HepG2 (cell line): ENCODE results near the gene HOXA11. TPM values are rescaled to one million over a fixed set of nuclear protein-coding genes. Genes with fewer than 3 reads are reported as not detected.

ENCODE experiments used
- ARID5B ChIP-seq: IDR thresholded peaks from 2 replicates; pipeline ENCODE4 v1.4.0; 2020; ENCODE audit warnings: mild to moderate bottlenecking, missing genetic modification reagents
- ELF1 ChIP-seq: sonication (generic); formaldehyde crosslinking; IDR thresholded peaks from 2 replicates; pipeline ENCODE4 v1.4.0; 2020; ENCODE audit warnings: missing genetic modification reagents
- FOSL2 ChIP-seq: sonication (generic); formaldehyde crosslinking; IDR thresholded peaks from 2 replicates; pipeline ENCODE4 v1.4.0; 2020; ENCODE audit warnings: missing genetic modification reagents
- KAT7 ChIP-seq: IDR thresholded peaks from 2 replicates; pipeline ENCODE4 v1.6.1; 2018; ENCODE audit warnings: borderline replicate concordance, missing compliant biosample characterization
- KMT2B ChIP-seq: IDR thresholded peaks from 2 replicates; pipeline ENCODE4 v1.6.1; 2016; ENCODE audit warnings: missing genetic modification reagents, missing compliant biosample characterization
- NFKBIZ ChIP-seq: IDR thresholded peaks from 2 replicates; pipeline ENCODE4 v1.6.1; 2018; ENCODE audit warnings: missing genetic modification reagents, missing compliant biosample characterization
- RBFOX2 ChIP-seq: fragments of 200-400 bp; formaldehyde crosslinking; IDR thresholded peaks from 2 replicates; pipeline ENCODE4 v1.6.1; 2017; ENCODE audit warnings: low read depth, mild to moderate bottlenecking, low read length
- SIX4 ChIP-seq: sonication (generic); formaldehyde crosslinking; IDR thresholded peaks from 2 replicates; pipeline ENCODE4 v1.4.0; 2020; ENCODE audit warnings: missing genetic modification reagents
- ZBTB1 ChIP-seq: sonication (generic); formaldehyde crosslinking; IDR thresholded peaks from 2 replicates; pipeline ENCODE4 v1.4.0; 2020; ENCODE audit warnings: missing genetic modification reagents, borderline replicate concordance
- ZFP41 ChIP-seq: sonication (generic); formaldehyde crosslinking; IDR thresholded peaks from 2 replicates; pipeline ENCODE4 v1.4.0; 2020; ENCODE audit warnings: mild to moderate bottlenecking, missing genetic modification reagents, borderline replicate concordance
- ZFYVE20 ChIP-seq: sonication (generic); formaldehyde crosslinking; IDR thresholded peaks from 2 replicates; pipeline ENCODE4 v1.8.0; 2023; ENCODE audit warnings: low read depth, mild to moderate bottlenecking, moderate library complexity, missing genetic modification reagents, borderline replicate concordance
- ZNF30 ChIP-seq: sonication (generic); formaldehyde crosslinking; IDR thresholded peaks from 2 replicates; pipeline ENCODE4 v1.5.0; 2020; ENCODE audit warnings: mild to moderate bottlenecking, missing genetic modification reagents
- ZNF33B ChIP-seq: sonication (generic); formaldehyde crosslinking; IDR thresholded peaks from 2 replicates; pipeline ENCODE4 v1.5.1; 2020; ENCODE audit warnings: mild to moderate bottlenecking, missing genetic modification reagents
- ZNF646 ChIP-seq: sonication (generic); formaldehyde crosslinking; IDR thresholded peaks from 2 replicates; pipeline ENCODE4 v1.9.0; 2021; ENCODE audit warnings: mild to moderate bottlenecking, missing genetic modification reagents
- ZNF652 ChIP-seq: IDR thresholded peaks from 2 replicates; pipeline ENCODE4 v1.6.1; 2016; ENCODE audit warnings: low read depth, borderline replicate concordance
- ZNF703 ChIP-seq: sonication (generic); formaldehyde crosslinking; IDR thresholded peaks from 2 replicates; pipeline ENCODE4 v1.5.1; 2020; ENCODE audit warnings: missing genetic modification reagents, mild to moderate bottlenecking, moderate library complexity, borderline replicate concordance
- ZNF773 ChIP-seq: sonication (generic); formaldehyde crosslinking; IDR thresholded peaks from 2 replicates; pipeline ENCODE4 v1.4.0; 2020; ENCODE audit warnings: missing genetic modification reagents, borderline replicate concordance
- ZNF776 ChIP-seq: sonication (generic); formaldehyde crosslinking; IDR thresholded peaks from 2 replicates; pipeline ENCODE4 v1.4.0; 2020; ENCODE audit warnings: mild to moderate bottlenecking, missing genetic modification reagents
- polyA plus RNA-seq, 8 experiments: library from polyadenylated mRNA; depleted of rRNA in 3 of 8; stranded (reverse) in 7 of 8; unstranded in 1 of 8; fragments of >200 nt; fragmentation: Illumina TruSeq in 4 of 8; extraction: Trizol in 4 of 8; gene quantifications; 2 replicates each; pipeline versions ENCODE4 v1.2.1 to v1.2.3, GENCODE V29; 2011 to 2016; ENCODE audit warnings: low read depth in 4 of 8, missing spikeins in 1 of 8, mixed read lengths in 1 of 8; ENCODE audit not compliant: insufficient read depth in 1 of 8
- total RNA-seq, 5 experiments: library from RNA; depleted of rRNA; stranded (reverse); fragments of >200 nt; fragmentation: Illumina TruSeq; extraction: Trizol; gene quantifications; 2 replicates each; pipeline ENCODE4 v1.2.3, GENCODE V29; 2016; ENCODE audit warnings: low read depth in 1 of 5
- TF ChIP-seq, protein P1 (sequence below): sonication (generic); formaldehyde crosslinking; IDR thresholded peaks from 2 replicates; pipeline ENCODE4 v1.5.0; 2020; ENCODE audit warnings: missing genetic modification reagents, mild to moderate bottlenecking, borderline replicate concordance

HOXA11 gene
- total and polyA plus RNA-seq, 2 of the 13 experiments (the other 11 are each of a cell fraction or from before 2014, with no cell fraction given): not detected

DNA sequence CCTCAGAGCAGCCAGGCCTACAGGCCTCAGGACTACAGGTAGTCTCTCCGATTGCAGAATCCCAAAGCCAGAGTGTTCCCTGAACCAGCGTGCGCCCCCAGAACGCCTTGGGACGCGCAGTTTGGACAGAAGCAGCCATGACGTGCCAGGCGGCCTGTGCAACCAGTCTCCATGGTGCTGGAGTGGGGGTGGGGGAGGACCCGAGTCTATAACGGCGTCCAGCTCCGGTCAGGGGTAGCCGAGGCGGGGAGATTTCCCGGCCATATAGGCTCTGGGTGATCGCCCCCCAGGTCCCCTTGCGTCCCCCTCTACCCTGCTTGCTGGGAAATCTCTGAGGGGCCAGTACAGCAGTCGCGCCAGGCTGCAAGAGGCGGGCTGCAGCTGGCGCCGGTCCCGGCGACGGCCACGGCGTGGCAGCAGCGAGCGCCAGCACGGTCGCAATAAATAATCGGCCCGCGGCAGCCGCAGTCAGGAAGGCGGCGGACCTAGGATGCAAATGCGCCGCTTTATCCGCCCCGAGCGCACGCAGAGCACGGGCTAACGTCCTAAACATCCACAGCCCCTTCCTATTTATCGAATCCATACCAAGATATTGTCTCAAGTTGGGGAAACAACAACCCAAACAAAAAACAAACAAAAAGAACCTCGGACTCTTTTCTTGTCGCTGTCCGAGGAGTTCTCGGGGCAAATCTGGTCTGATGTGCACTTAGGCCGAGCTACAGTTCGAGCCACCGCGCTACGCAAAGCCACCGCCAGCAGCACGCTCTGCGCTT is 34.3 kb downstream of the HOXA11 start (continued):
- no peak for TF ChIP-seq ZFYVE20 (CRISPR knock-in tag)
- no peak for TF ChIP-seq ZNF33B
- TF ChIP-seq RBFOX2: peak; percentile 64
- TF ChIP-seq ZNF773 (CRISPR knock-in tag): no peak
- no peak for TF ChIP-seq NFKBIZ (CRISPR knock-in tag)
- no peak for TF ChIP-seq ELF1 (CRISPR knock-in tag)
- TF ChIP-seq ZNF652 (CRISPR knock-in tag): no peak
- peak; percentile 62; the same call in 1 of the 2 replicates for TF ChIP-seq ZNF30
- TF ChIP-seq ZBTB1 (CRISPR knock-in tag): no peak
- no peak for TF ChIP-seq SIX4 (CRISPR knock-in tag)
- TF ChIP-seq, protein P1, sequence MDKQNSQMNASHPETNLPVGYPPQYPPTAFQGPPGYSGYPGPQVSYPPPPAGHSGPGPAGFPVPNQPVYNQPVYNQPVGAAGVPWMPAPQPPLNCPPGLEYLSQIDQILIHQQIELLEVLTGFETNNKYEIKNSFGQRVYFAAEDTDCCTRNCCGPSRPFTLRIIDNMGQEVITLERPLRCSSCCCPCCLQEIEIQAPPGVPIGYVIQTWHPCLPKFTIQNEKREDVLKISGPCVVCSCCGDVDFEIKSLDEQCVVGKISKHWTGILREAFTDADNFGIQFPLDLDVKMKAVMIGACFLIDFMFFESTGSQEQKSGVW (CRISPR knock-in tag): no peak
- TF ChIP-seq KAT7 (CRISPR knock-in tag): peak; percentile 59
- TF ChIP-seq ZNF646 (CRISPR knock-in tag): 0 out of 2 replicates have a peak, but pooled peaks have one; percentile 32
- TF ChIP-seq KMT2B (CRISPR knock-in tag): peak; percentile 61; the same call in 1 of the 2 replicates
- TF ChIP-seq ARID5B (CRISPR knock-in tag): peak; percentile 44; the same call in 1 of the 2 replicates
- no peak; the same call in 1 of the 2 replicates for TF ChIP-seq ZNF703 (CRISPR knock-in tag)
- no peak for TF ChIP-seq ZNF776 (CRISPR knock-in tag)
- no peak for TF ChIP-seq FOSL2 (CRISPR knock-in tag)
- TF ChIP-seq ZFP41: no peak
